ENCODE results near the gene POM121C.
"Not testable (repeated sequence)": the region's sequence is repeated elsewhere in the genome, so short reads cannot be mapped to it uniquely, and the experiment has no call there.

Gene POM121C

DNA sequence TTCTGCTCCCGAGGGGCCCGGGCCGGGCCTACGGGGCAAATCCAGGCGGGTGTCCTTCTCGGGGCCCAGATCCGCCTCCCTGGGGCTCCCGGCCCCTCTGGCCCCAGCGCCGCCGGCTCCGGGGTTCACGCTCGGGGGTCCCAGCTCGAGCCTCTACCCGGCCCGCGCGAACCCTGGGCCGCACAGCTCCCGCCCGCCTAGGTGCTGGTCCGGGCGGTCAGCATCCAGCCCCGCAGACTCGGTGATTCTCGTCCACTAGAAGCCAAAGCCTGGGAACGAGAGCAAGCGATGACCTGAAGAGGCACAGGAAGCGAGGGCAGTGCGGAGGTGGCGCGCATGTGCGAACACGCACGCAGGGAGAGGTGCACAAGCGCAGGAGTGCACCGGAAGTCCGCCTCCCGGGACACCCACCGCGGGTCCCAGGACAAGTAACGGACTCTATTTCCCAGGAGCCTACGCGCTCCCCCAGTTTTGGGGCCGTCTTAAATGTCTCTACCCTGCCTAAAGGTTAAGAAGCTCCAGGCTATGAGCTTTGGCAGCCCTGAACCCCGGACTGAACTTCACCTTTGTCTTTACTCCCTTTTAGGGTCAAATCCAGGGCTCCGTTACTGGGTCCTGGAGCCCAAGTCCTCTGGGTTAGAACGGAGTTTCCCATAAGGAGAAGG, at the start of gene POM121C:
TSS of gene POM121C (minus strand) at position 321 of the 665 bp plus-strand sequence. CDS start 44,803 bp downstream, outside the sequence.
- peak; percentile 90 for DNase-seq

GRCh38 chr7:75534727-75535307, 48.7 kb upstream of the POM121C start:
- DNase-seq = no peak

DNA sequence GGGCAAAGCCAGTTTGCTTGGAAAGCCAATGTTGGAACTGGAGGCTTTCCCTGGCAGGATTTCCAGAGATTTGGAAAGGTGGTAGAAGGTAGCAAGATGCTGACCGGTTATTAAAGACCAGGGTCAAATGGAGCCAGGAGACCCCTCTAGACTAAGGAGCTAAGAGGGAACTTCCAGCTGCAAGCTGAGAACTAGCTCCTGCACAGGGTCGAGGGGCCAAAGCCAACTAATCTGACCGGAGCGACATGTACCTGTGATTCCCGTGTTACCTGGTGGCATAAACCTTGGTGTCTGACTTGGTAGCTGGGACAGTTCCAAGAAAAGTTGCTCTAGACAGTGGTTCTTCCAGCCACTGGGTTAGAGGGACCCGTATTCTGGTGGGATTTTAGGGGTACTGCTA, 47.8 kb upstream of the POM121C start:
- DNase-seq = no peak

GRCh38 chr7:75532639-75533038, 46.5 kb upstream of the POM121C start:
- no peak for DNase-seq

GRCh38 chr7:75531359-75531821, 45.3 kb upstream of the POM121C start:
- DNase-seq = no peak

DNA sequence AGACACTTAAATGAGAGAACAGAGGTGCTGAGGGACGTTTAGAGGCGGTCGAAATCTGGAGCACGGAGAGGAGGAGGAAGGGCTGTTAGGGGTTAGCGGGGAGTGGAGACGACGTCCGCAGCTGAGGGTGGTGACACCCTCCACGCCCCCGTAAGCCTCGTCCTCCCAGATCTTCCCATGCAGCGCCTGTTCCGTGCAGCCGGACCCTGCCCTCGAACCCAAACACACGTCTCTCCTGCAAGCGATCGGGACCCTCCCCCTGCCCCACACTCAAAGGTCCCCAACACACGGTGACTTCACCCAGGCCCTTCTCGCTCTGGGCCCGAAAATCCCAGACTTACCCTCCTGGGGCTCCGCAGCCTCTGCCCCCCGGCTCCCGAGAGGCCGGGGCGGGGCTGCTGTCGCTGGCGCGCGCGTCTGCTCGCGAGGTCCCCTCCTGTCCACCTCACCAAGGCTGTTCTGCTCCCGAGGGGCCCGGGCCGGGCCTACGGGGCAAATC, 41.2 kb upstream of the POM121C start:
- DNase-seq = not testable (repeated sequence)

DNA sequence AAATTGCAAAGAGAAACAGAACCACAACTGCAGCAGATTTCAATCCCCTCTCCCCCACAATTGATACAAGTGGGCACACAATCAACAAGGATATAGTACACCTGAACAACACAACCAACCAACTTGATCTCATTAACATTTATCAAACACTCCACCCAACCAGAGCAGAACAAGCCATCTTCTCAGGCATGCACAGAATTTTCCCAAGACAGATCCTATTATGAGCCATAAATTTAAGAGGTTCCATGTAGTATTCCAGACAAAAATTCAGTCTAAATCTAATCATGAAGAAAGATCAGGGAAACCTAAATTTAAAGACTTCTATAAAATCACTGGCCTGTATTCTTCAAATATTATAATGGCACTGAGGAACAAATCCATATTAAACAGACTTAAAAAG, 35.6 kb upstream of the POM121C start:
- DNase-seq = not testable (repeated sequence)

- DNase-seq = not testable (repeated sequence)
Measured at GRCh38 chr7:75518842-75519241, 32.7 kb upstream of the POM121C start.

DNA sequence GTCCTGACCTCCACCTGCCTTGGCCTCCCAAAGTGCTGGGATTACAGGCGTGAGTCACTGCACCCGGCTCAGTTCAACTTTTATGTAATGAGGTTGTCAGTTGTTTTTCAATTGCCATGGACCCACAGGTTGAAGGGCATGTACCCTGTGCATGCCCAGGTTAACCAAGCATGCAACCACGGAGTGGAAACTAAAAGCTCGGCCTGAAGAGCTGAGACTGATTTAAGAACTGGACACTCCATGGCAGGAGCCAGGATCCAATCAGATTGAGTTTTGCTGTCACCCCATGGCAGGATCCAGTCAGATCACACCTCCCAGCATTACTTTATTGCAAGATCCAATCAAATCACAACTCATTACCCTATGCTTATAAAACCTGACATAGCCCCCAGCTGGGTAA, 22.9 kb upstream of the POM121C start:
- not testable (repeated sequence) for DNase-seq

- DNase-seq = not testable (repeated sequence)
Measured at GRCh38 chr7:75492020-75492419, 5.9 kb upstream of the POM121C start, which contains the start of gene SPDYE5. TSS of gene SPDYE5 (plus strand) at chr7:75492320. CDS start at chr7:75494048, 1,728 bp downstream.

DNA sequence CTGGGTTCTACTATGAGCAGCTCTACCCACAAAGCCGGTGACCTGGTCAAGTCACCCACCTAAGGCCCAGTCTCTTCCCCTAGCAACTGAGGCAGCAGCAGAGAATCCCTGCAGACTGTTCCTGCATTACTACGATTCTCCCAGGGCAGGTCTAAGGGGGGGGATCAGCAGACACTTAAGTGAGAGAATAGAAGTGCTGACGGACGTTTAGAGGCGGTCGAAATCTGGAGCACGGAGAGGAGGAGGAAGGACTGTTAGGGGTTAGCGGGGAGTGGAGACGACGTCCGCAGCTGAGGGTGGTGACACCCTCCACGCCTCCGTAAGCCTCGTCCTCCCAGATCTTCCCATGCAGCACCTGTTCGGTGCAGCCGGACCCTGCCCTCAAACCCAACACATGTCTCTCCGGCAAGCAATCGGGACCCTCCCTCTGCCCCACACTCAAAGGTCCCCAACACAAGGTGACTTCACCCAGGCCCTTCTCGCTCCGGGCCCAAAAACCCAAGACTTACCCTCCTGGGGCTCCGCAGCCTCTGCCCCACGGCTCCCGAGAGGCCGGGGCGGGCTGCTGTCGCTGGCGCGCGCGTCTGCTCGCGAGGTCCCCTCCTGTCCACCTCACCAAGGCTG, 632 bp downstream of the POM121C start:
- DNase-seq = peak; percentile 1

- DNase-seq = not testable (repeated sequence)
Measured at GRCh38 chr7:75480313-75480712, 5.8 kb downstream of the POM121C start.

DNA sequence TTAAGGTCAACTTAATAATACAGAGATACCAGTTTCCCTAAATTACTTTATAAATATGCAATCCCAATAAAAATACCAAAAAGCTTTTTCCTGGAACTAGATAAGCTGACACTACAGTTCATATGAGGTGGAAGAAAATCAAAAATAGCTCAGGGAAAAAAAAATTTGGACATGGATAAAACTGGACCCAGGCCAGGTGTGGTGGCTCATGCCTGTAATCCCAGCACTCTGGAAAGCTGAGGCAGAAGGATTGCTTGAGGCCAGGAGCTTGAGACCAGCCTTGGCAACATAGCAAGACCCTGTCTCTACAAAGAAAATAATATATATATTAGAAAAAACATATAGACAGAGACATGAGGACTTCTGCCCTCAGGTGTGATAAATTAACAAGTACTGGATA, 8.6 kb downstream of the POM121C start:
- DNase-seq = not testable (repeated sequence)

DNA sequence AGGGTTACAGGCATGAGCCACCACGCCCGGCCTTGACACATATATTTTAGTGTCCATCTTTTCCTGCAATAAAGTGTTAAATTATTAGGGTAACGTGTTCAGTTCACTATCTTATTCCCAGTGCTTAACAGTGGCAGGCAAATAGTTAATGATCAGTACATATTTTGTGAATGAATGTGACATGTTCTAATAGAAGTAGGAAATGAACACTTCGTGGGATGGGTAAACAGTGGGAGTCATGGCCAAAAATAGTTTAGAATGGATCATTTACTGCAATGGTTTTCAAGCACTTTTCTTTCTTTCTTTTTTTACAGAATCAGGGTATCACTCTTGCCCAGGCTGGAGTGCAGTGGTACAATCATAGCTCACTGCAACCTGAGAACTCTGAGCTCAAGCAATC, 15.9 kb downstream of the POM121C start:
- DNase-seq = not testable (repeated sequence)

- DNase-seq = not testable (repeated sequence)
Measured at GRCh38 chr7:75460541-75460940, 25.6 kb downstream of the POM121C start.

- DNase-seq = not testable (repeated sequence)
Measured at GRCh38 chr7:75458034-75458433, 28.1 kb downstream of the POM121C start.

GRCh38 chr7:75456403-75456802, 29.7 kb downstream of the POM121C start:
- not testable (repeated sequence) for DNase-seq

DNA sequence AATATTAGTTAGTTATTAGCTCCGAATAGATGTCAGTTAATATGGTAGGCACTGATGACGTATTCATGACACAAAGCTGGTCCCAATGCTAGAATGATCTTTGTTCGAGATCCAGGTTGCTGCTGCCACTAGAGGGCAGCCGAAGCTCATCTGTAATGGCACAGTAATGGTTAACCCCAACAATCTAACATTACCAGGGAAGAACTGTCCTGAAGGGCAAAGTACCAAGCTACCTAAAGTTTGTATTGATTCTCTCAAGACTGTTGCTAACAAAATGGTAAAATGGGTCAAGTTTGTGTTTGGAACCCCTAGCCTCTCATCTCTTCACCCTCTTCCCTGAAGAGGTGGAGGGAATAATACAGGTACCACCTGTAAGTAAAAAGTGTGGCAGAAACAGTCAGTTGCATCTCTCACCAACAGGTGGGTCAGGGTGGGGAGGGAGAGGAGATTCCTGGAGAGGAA, 33.6 kb downstream of the POM121C start:
- DNase-seq = peak; percentile 23

DNA sequence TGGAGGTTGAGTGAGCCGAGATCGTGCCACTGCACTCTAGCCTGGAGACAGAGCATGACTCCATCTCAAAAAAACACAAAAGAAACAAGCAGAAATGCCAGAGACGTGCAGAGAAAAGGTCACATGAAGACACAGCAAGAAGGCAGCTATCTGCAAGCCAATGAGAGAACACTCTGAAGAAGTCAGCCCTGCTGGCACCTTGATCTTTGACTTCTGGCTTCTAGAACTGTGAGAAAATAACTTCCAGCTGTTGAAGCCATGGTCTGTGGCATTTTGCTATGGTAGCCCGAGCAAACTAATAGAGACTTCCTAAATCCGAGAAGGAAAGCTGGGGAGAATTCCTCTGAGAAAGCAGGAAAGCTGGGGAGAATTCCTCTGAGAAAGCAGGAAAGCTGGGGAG, 36.2 kb downstream of the POM121C start:
- not testable (repeated sequence) for DNase-seq

GRCh38 chr7:75442465-75443111, 43.5 kb downstream of the POM121C start:
- DNase-seq = peak; percentile 45

GRCh38 chr7:75442101-75442464, 44.0 kb downstream of the POM121C start:
- DNase-seq = not testable (repeated sequence)

DNA sequence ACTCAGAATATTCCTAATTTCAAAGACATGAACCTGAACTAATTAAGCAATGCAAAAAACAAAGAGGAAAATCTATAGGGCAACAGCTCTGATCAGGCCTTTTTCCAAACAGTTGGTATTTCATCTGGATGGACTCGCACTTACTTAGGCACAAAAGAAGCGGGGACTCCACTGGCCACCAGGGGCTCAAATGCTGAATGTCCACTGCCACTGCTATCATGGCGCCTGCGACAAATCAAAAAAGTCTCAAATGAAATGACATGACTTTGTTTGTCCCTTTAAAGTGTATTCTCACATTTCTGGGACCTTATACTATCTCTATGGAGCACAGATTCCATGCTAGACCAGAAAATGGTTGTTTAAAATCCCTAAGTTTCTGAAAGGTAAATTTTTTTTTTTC, 47.1 kb downstream of the POM121C start:
- not testable (repeated sequence) for DNase-seq

DNA sequence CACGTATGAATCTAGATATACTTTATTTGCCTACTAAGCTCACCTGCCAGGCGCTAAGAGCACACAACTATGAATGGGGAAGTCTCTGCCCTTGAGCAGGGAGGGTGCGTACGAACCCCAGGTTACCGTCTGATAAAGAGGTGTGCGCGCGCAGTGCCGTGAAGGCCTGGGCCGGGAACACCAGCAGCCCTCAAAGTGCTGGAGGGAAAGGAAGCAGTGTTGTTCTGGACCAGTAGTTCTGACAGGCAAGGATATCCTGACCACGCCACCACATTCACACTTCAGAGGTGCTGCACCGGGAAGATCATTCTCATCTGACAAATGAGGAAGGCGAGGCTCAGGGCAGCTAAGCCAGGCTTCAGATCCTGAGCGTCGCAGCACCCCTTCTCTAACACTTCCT, 62.6 kb downstream of the POM121C start:
- DNase-seq = not testable (repeated sequence)
